SK-N-SH treated with all-trans-retinoic acid at 6 μM for 48 hours (cell line): Measurements from ENCODE around the gene SBSN.

Experiments used
- OSR1 ChIP-seq: fragments of 250-450 bp; sonication (Bioruptor Pico); IDR thresholded peaks from 2 replicates; pipeline ENCODE4 v1.8.0; 2022; ENCODE audit warnings: moderate library complexity, mild to moderate bottlenecking, inconsistent platforms
- RARB ChIP-seq: fragments of 250-450 bp; sonication (Bioruptor Pico); IDR thresholded peaks from 2 replicates; pipeline ENCODE4 v1.8.0; 2021; ENCODE audit warnings: mild to moderate bottlenecking, moderate library complexity
- TOX ChIP-seq: fragments of 250-450 bp; sonication (Bioruptor Pico); IDR thresholded peaks from 2 replicates; pipeline ENCODE4 v1.8.0; 2021; ENCODE audit warnings: mild to moderate bottlenecking, moderate library complexity, borderline replicate concordance
- ZC3H10 ChIP-seq: fragments of 250-450 bp; sonication (Bioruptor Pico); IDR thresholded peaks from 2 replicates; pipeline ENCODE4 v1.5.1; 2021; ENCODE audit warnings: mild to moderate bottlenecking, moderate library complexity
- ZFP3 ChIP-seq: fragments of 250-450 bp; sonication (Bioruptor Pico); IDR thresholded peaks from 2 replicates; pipeline ENCODE4 v1.5.0; 2020; ENCODE audit warnings: mild to moderate bottlenecking, moderate library complexity

- TF ChIP-seq ZFP3 (CRISPR knock-in tag) (no peak), OSR1 (CRISPR knock-in tag) (no peak), RARB (no peak), TOX (CRISPR knock-in tag) (no peak), ZC3H10 (no peak)
Measured at GRCh38 chr19:35474104-35474503, 54.0 kb downstream of the SBSN start.
